Natural killer cell (primary cell): Measurements from ENCODE around the gene PRCP. TPM values are rescaled to one million over a fixed set of nuclear protein-coding genes. Genes with fewer than 3 reads are reported as not detected.

Experiments used
- ATAC-seq, 3 donors: fragments of 150-1000 bp in 2 of 3; fragments of 200-7000 bp in 1 of 3; cut with Tn5 transposase; 1 replicate in 1 of 3; 2 replicates in 2 of 3; pipeline ENCODE4 v1.10.0; 2021; ENCODE audit warnings: mild to moderate bottlenecking in 2 of 3, moderate library complexity in 2 of 3
- DNase-seq, 2 donors: peaks; one replicate each; pipeline versions ENCODE4 v3.0.0 to v3.0.0-alpha.2; 2013 to 2021; ENCODE audit warnings: mixed read lengths in 1 of 2
- H3K27ac ChIP-seq: one replicate; pipeline ENCODE4 v1.5.1; 2013; ENCODE audit warnings: mild to moderate bottlenecking, low read length
- H3K27me3 ChIP-seq: one replicate; pipeline ENCODE4 v1.6.1; 2013; ENCODE audit warnings: low read length; ENCODE audit not compliant: control insufficient read depth, insufficient read depth
- H3K36me3 ChIP-seq: one replicate; pipeline ENCODE4 v1.6.1; 2013; ENCODE audit warnings: low read length; ENCODE audit not compliant: control insufficient read depth, insufficient read depth
- H3K4me1 ChIP-seq: one replicate; pipeline ENCODE4 v1.6.1; 2013; ENCODE audit warnings: low read length; ENCODE audit not compliant: control insufficient read depth, insufficient read depth
- H3K4me3 ChIP-seq: one replicate; pipeline ENCODE4 v1.5.1; 2013; ENCODE audit warnings: low read length
- H3K9me3 ChIP-seq: one replicate; pipeline ENCODE4 v1.6.1; 2013; ENCODE audit warnings: low read length; ENCODE audit not compliant: control insufficient read depth, insufficient read depth
- H3K27ac Mint-ChIP-seq, 2 donors: one replicate each; pipeline ENCODE4 v1.8.0; 2022; ENCODE audit warnings: mild to moderate bottlenecking in 2 of 2, mixed read lengths in 2 of 2, moderate library complexity in 1 of 2
- H3K27me3 Mint-ChIP-seq, 2 donors: one replicate each; pipeline ENCODE4 v1.8.0; 2022; ENCODE audit warnings: low read depth in 2 of 2, mixed read lengths in 2 of 2
- H3K36me3 Mint-ChIP-seq: one replicate; pipeline ENCODE4 v1.8.0; 2022; ENCODE audit warnings: mixed read lengths
- H3K4me1 Mint-ChIP-seq, 2 donors: one replicate each; pipeline ENCODE4 v1.8.0; 2022; ENCODE audit warnings: mixed read lengths in 2 of 2
- H3K4me3 Mint-ChIP-seq: one replicate; pipeline ENCODE4 v1.8.0; 2022; ENCODE audit warnings: mild to moderate bottlenecking, moderate library complexity, mixed read lengths
- H3K9me3 Mint-ChIP-seq, 2 donors: one replicate each; pipeline ENCODE4 v1.8.0; 2022; ENCODE audit warnings: mixed read lengths in 2 of 2
- CTCF ChIP-seq: fragments of 200-600 bp; IDR thresholded peaks from one replicate; pipeline ENCODE4 v1.8.0; 2022; ENCODE audit warnings: antibody characterized with exemption
- WGBS: methylation state at CpG from one replicate; pipeline ENCODE4 v1.1.7; 2013; ENCODE audit warnings: missing lambda C conversion rate; ENCODE audit not compliant: insufficient coverage; 5-methylcytosine and 5-hydroxymethylcytosine counted together
- intact Hi-C: fragments of 100-400 bp; cut with micrococcal nuclease; formaldehyde crosslinking; loops from one replicate; pipeline ENCODE4 v1.14.2; 2022
- total RNA-seq, 4 donors: library from RNA; stranded (reverse); fragments of 120-200 nt in 1 of 4; gene quantifications; one replicate each; pipeline versions ENCODE4 v1.2.3 to v1.2.4, GENCODE V29; 2013 to 2022

Gene PRCP
- total RNA-seq, 3 donors from 2014 or later (not counting 1 experiment from before 2014, with no cell fraction given): 28.1 to 30.0 (median 30.0) TPM

- DNase-seq (no peak), ATAC-seq (no peak)
- no CpG with 5 or more reads among the region's 1 CpG for WGBS
- intact Hi-C loops: no loop called here
- Histone ChIP-seq H3K36me3 (peaks cover 6% of the 10 kb centered on the region), H3K9me3 (no peaks in the 10 kb centered on the region), H3K4me1 (no peaks in the 10 kb centered on the region), H3K27ac (no peak overlapping the region), H3K27me3 (no peaks in the 10 kb centered on the region), H3K4me3 (no peak overlapping the region)
- H3K27ac Mint-ChIP-seq: no peak overlapping the region
- no peak overlapping the region for H3K4me3 Mint-ChIP-seq
- H3K9me3 Mint-ChIP-seq: no peaks in the 10 kb centered on the region
- H3K4me1 Mint-ChIP-seq: no peaks in the 10 kb centered on the region
- no peaks in the 10 kb centered on the region for H3K27me3 Mint-ChIP-seq
- no peak for TF ChIP-seq CTCF
- H3K36me3 Mint-ChIP-seq: peaks cover 7% of the 10 kb centered on the region
Observed at GRCh38 chr11:82830746-82831145, 69.5 kb downstream of the PRCP start.

- DNase-seq: no peak
- no peaks in the 10 kb centered on the region for H3K9me3 Mint-ChIP-seq
- no peak for TF ChIP-seq CTCF
- Histone ChIP-seq H3K9me3 (no peaks in the 10 kb centered on the region), H3K27ac (no peak overlapping the region), H3K4me1 (no peaks in the 10 kb centered on the region), H3K36me3 (peaks cover 7% of the 10 kb centered on the region), H3K4me3 (no peak overlapping the region), H3K27me3 (no peaks in the 10 kb centered on the region)
- no peaks in the 10 kb centered on the region for H3K27me3 Mint-ChIP-seq
- no peak overlapping the region for H3K27ac Mint-ChIP-seq
- no peak overlapping the region for H3K4me3 Mint-ChIP-seq
- peaks cover 8% of the 10 kb centered on the region for H3K36me3 Mint-ChIP-seq
- ATAC-seq: no peak
- no peaks in the 10 kb centered on the region for H3K4me1 Mint-ChIP-seq
- 89% methylated on average over 1 of the region's 1 CpG for WGBS
- intact Hi-C loops: no loop called here
Observed at GRCh38 chr11:82829101-82829500, 71.1 kb downstream of the PRCP start.

GRCh38 chr11:82828472-82828871 is 71.8 kb downstream of the PRCP start:
- H3K27me3 ChIP-seq: no peaks in the 10 kb centered on the region
- H3K27ac ChIP-seq: no peak overlapping the region
- no peak for DNase-seq
- Mint-ChIP-seq H3K4me1 (no peaks in the 10 kb centered on the region), H3K4me3 (no peak overlapping the region), H3K27ac (no peak overlapping the region), H3K27me3 (no peaks in the 10 kb centered on the region), H3K9me3 (no peaks in the 10 kb centered on the region), H3K36me3 (peaks cover 8% of the 10 kb centered on the region)
- no peaks in the 10 kb centered on the region for H3K9me3 ChIP-seq
- peaks cover 7% of the 10 kb centered on the region for H3K36me3 ChIP-seq
- no peak overlapping the region for H3K4me3 ChIP-seq
- no peaks in the 10 kb centered on the region for H3K4me1 ChIP-seq
- no peak for TF ChIP-seq CTCF
- ATAC-seq: no peak
- no CpG with 5 or more reads among the region's 1 CpG for whole genome bisulfite sequencing
- intact Hi-C loops: no loop called here

GRCh38 chr11:82826526-82826925 is 73.7 kb downstream of the PRCP start:
- DNase-seq (no peak), ATAC-seq (no peak)
- Mint-ChIP-seq H3K27me3 (no peaks in the 10 kb centered on the region), H3K4me3 (no peak overlapping the region), H3K4me1 (no peaks in the 10 kb centered on the region), H3K27ac (no peak overlapping the region), H3K36me3 (peaks cover 8% of the 10 kb centered on the region), H3K9me3 (no peaks in the 10 kb centered on the region)
- Histone ChIP-seq H3K36me3 (peaks cover 3% of the 10 kb centered on the region), H3K9me3 (no peaks in the 10 kb centered on the region), H3K4me1 (no peaks in the 10 kb centered on the region), H3K27ac (no peak overlapping the region), H3K27me3 (no peaks in the 10 kb centered on the region), H3K4me3 (no peak overlapping the region)
- no peak for TF ChIP-seq CTCF
- intact Hi-C loops: no loop called here
